NB4 (cell line): Measurements from ENCODE around the gene DENND1B.

Experiments used
- CTCF ChIP-seq: IDR thresholded peaks from one replicate; pipeline ENCODE4 v1.5.1; 2012; ENCODE audit warnings: low read depth, low read length
- MAX ChIP-seq: IDR thresholded peaks from 2 replicates; pipeline ENCODE4 v1.6.1; 2011; ENCODE audit warnings: low read depth, low read length
- MYC ChIP-seq: IDR thresholded peaks from 2 replicates; pipeline ENCODE4 v1.6.1; 2011; ENCODE audit warnings: low read depth, low read length
- POLR2A ChIP-seq: IDR thresholded peaks from 2 replicates; pipeline ENCODE4 v1.6.1; 2011; ENCODE audit warnings: mild to moderate bottlenecking; ENCODE audit not compliant: insufficient read length; ENCODE audit errors: extremely low read depth

DNA sequence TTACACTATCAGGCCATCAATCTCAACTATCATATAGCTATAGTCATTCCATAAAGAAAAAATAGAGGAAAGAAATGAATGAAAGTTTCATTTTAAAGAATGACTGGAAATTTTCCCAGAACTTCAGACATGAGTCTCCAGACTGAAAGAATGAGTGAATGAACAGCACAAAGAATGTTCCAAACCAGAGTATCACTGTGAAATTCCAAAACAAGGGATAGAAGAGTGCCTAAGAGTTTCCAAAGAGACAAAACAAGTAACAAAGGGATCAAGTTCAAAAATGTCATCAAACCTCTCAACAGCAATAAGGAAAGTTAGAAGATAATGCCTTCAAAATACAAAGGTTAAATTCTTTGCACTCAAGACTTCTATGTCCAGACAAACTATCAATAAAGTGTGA, 114.9 kb downstream of the DENND1B start:
- TF ChIP-seq CTCF (no peak), MAX (no peak), MYC (no peak), POLR2A (no peak)
